Measurements from ENCODE around the gene DCPS.

GRCh38 chr11:126308271-126308671 is 4.4 kb downstream of the DCPS start:
- TF ChIP-seq POLR2A (IDR thresholded peaks at IDR 0.05): no peak
- TF ChIP-seq, protein P1, sequence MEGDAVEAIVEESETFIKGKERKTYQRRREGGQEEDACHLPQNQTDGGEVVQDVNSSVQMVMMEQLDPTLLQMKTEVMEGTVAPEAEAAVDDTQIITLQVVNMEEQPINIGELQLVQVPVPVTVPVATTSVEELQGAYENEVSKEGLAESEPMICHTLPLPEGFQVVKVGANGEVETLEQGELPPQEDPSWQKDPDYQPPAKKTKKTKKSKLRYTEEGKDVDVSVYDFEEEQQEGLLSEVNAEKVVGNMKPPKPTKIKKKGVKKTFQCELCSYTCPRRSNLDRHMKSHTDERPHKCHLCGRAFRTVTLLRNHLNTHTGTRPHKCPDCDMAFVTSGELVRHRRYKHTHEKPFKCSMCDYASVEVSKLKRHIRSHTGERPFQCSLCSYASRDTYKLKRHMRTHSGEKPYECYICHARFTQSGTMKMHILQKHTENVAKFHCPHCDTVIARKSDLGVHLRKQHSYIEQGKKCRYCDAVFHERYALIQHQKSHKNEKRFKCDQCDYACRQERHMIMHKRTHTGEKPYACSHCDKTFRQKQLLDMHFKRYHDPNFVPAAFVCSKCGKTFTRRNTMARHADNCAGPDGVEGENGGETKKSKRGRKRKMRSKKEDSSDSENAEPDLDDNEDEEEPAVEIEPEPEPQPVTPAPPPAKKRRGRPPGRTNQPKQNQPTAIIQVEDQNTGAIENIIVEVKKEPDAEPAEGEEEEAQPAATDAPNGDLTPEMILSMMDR (IDR thresholded peaks at IDR 0.05): no peak
